Omental fat pad (tissue), 4 donors: ENCODE measurements around the gene CXCR2. TPM values are rescaled to one million over a fixed set of nuclear protein-coding genes. Genes with fewer than 3 reads are reported as not detected.

Source experiments
- ATAC-seq: fragments of 150-250 bp; one replicate; pipeline ENCODE4 v1.9.1; 2016; ENCODE audit warnings: mild to moderate bottlenecking, moderate library complexity; ENCODE audit not compliant: low FRiP score
- DNase-seq: peaks from one replicate; pipeline ENCODE4 v3.0.0-alpha.2; 2019; ENCODE audit warnings: low spot score
- total RNA-seq, 4 donors: library from RNA; depleted of rRNA; stranded (reverse); fragments of >200 nt; gene quantifications; one replicate each; pipeline ENCODE4 v1.1.0, GENCODE V29; 2016
- TF ChIP-seq, protein P1 (sequence below), 3 donors: fragments of 450-650 bp; IDR thresholded peaks; one replicate each; pipeline ENCODE4 v1.5.1; 2016 to 2017; ENCODE audit warnings: antibody characterized with exemption in 3 of 3, mild to moderate bottlenecking in 3 of 3, moderate library complexity in 2 of 3

Gene CXCR2
- total RNA-seq, 4 donors from 2014 or later = 0.28 to 19.2 (median 1.3) TPM

DNA sequence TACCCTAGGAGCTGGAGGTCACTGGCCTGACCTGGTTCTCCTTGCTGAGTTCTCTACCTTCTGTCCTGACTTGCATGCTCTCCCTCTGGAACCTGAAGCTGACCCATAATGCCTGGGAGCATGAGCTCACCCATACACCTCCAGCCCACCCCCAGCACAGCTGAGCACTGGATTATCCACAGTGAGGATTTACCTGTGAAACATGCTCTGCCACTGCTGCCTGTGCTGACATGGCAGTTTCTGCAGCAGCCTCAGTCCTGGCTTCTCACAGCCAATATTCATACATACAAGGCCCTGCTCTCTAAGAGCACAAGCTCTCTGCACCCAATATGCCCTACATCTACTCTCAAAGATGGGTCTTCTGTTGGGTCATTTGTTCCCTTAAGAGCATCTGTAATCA is 5.0 kb downstream of the CXCR2 start:
- ATAC-seq = no peak
- TF ChIP-seq, protein P1, sequence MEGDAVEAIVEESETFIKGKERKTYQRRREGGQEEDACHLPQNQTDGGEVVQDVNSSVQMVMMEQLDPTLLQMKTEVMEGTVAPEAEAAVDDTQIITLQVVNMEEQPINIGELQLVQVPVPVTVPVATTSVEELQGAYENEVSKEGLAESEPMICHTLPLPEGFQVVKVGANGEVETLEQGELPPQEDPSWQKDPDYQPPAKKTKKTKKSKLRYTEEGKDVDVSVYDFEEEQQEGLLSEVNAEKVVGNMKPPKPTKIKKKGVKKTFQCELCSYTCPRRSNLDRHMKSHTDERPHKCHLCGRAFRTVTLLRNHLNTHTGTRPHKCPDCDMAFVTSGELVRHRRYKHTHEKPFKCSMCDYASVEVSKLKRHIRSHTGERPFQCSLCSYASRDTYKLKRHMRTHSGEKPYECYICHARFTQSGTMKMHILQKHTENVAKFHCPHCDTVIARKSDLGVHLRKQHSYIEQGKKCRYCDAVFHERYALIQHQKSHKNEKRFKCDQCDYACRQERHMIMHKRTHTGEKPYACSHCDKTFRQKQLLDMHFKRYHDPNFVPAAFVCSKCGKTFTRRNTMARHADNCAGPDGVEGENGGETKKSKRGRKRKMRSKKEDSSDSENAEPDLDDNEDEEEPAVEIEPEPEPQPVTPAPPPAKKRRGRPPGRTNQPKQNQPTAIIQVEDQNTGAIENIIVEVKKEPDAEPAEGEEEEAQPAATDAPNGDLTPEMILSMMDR (IDR thresholded peaks at IDR 0.05) = no peak
- DNase-seq = no peak

DNA sequence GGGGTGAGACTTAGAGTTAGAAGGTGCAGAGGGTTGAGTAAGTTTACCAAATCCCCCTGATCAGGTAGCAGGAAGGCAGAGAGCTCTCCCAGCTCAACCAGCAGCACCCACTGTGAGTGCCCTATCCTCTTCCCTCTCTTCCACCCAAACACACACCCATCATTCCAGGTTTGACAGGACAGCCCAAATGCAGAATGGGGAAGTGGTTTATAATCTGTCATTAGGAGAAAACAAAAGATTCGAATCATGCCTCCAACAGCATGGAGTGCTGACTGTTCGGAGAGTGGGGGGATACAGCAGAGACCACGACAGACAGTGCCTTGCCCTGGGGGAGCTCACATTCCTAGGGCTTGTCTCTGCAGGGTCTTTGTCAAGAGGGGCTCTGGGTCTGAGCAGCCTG is 11.7 kb downstream of the CXCR2 start:
- no peak for ATAC-seq
- TF ChIP-seq, protein P1 (IDR thresholded peaks at IDR 0.05) = no peak
- DNase-seq = no peak

DNA sequence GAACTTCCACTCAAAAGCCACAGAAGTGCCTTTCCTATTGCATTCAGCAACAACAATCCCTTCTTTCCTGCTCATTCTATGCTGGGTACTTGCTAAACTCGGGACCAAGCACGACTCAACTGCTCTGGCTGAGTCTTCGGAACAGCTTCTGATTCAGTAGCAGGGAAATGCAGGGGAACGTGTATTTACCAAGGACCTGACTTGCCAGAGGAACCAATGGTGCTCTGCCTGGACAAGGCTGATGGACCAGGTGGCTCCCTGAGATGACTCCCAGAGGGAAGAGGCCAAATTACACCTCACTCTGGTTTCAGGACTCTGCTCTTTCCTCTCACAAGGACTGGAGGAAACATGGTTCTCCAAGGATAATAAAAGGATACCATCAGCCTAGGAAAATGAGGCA is 12.2 kb downstream of the CXCR2 start:
- no peak for DNase-seq
- TF ChIP-seq, protein P1 (IDR thresholded peaks at IDR 0.05) = no peak
- ATAC-seq = no peak

DNA sequence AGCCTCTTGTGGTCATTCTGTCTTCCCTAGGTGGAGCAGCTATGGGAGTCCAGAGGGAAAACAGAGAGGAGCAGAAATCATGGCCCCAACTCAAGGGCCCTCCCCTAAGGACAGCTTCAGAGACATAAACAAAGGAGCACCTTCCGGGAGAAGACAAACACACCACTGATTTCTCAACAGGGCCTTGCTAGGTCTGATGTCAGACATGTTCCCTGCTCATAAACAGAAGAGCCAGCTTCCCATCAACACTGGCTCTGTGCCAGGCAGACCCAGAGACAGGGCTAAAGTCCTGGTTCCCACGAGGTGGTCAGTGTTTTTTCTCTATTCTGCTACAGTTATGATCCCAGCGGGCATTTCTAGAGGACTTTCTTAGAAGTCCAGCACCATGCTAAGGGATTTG is 19.3 kb downstream of the CXCR2 start:
- TF ChIP-seq, protein P1 (IDR thresholded peaks at IDR 0.05) = no peak
- DNase-seq = no peak
- ATAC-seq = no peak

DNA sequence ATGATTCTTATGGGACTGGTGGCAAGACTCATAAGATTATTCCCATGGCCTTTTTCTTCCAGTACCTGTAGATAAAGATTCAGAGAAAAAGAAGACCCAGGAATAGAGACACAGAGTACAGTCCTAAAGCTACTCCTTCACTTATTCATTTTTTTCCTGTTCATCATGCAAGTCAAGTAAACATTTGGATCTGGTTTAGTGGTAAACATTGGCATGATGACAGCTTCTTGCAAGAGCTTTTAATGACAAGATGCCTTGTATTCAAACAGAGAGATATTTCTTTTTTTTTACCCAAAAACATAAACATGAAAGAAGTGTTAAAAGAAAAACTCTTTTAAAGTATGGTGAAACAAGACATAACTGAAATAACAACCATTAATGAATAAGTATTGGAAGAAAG is 20.2 kb downstream of the CXCR2 start:
- TF ChIP-seq, protein P1 (IDR thresholded peaks at IDR 0.05) = no peak
- no peak for ATAC-seq
- no peak for DNase-seq

DNA sequence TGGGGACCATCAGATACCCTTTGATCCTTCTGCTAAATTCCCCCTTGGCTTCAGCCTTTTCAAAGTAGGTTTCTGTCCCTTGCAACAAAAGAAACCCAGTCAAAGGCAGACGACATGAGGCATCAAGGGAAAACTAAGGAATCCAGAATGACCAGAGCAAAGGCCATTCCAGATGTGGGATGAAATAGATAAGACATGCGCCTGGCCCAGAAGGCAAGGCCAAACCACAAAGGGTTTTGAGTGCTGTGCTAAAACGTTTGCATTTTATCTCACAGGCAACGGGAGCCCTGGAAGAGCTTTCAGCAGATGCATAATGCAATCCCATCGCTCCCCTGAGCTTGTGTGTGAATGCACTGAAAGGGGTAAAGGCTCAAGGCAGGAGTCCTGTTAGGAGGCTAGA is 23.3 kb downstream of the CXCR2 start:
- ATAC-seq (no peak), DNase-seq (no peak)
- TF ChIP-seq, protein P1 (IDR thresholded peaks at IDR 0.05) = no peak

DNA sequence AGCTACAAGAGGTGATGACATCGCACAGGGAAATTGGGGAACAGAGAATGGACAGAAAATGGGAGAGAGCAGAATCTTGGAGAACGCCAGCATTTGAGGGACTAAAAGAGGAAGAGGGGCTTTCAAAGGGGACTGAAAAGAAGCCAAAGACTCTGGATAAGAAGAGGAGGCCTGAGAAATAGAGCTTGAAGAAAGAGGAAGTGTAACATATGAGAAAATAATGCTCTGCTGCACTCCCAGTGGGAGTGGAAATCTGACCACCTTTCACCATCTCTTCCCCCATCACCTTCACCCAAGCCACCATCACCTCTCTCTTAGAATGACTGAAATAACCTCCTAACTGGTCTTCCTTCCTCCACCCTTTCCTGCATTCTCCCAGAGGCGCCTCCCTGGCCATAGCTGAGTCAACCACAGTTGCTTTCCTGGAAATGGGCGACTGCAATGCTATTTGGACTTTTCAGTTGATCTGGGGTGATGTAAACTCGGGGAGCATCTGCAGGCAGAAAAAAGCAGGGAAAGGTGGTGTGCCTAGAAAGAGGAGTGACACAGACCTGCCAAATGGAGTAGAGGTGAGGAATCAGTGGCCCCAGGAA is 24.1 kb downstream of the CXCR2 start:
- ATAC-seq = no peak
- TF ChIP-seq, protein P1 (IDR thresholded peaks at IDR 0.05) = no peak
- DNase-seq = no peak
